Panc1 (cell line): ENCODE results near the gene RMND5A. TPM values are rescaled to one million over a fixed set of nuclear protein-coding genes. Genes with fewer than 3 reads are reported as not detected.

Source experiments
- ATAC-seq: fragments of 200-7000 bp; cut with Tn5 transposase; 2 replicates; pipeline ENCODE4 v1.9.1; 2020; ENCODE audit warnings: mild to moderate bottlenecking, moderate library complexity
- BruUV-seq: library from RNA; stranded (reverse); fragments of 400-500 nt; replicated peaks from 2 replicates; lab custom pipeline; 2021; lab: Mats Ljungman, UMichigan
- CTCF ChIA-PET: fragments of 300-600 bp; sonication (Branson Sonifier 250); formaldehyde crosslinking; loops from one replicate; lab custom pipeline; 2022; ENCODE audit warnings: antibody characterized with exemption; lab: Charles Lee
- POLR2A ChIA-PET: fragments of 300-600 bp; sonication (Branson Sonifier 250); formaldehyde crosslinking; loops from one replicate; lab custom pipeline; 2022; ENCODE audit warnings: antibody characterized with exemption; lab: Charles Lee
- DNase-seq: peaks from one replicate; pipeline ENCODE4 v3.0.0-alpha.2; 2010; ENCODE audit warnings: low read depth, low spot score
- H3K27ac ChIP-seq: 2 replicates; pipeline ENCODE4 v1.5.1; 2011; ENCODE audit warnings: mild to moderate bottlenecking, low read length, inconsistent platforms
- H3K27me3 ChIP-seq: fragments of 200-500 bp; sonication (Bioruptor generic); 2 replicates; pipeline ENCODE4 v1.6.0; 2014; ENCODE audit warnings: low read length, inconsistent platforms; ENCODE audit not compliant: control insufficient read depth, insufficient read depth
- H3K36me3 ChIP-seq: fragments of 200-500 bp; sonication (Bioruptor generic); 2 replicates; pipeline ENCODE4 v1.5.1; 2014; ENCODE audit warnings: inconsistent platforms, mild to moderate bottlenecking, low read length, moderate library complexity; ENCODE audit not compliant: control insufficient read depth, insufficient read depth
- H3K4me1 ChIP-seq: 2 replicates; pipeline ENCODE4 v1.5.1; 2011; ENCODE audit warnings: inconsistent platforms, mild to moderate bottlenecking, low read length, moderate library complexity; ENCODE audit not compliant: control insufficient read depth, insufficient read depth
- H3K4me3 ChIP-seq, 2 experiments: 2 replicates each; pipeline ENCODE4 v1.5.1; 2011 to 2012; ENCODE audit warnings: low read depth in 2 of 2, low read length in 2 of 2, mild to moderate bottlenecking in 2 of 2, inconsistent platforms in 1 of 2, moderate library complexity in 1 of 2
- H3K9me3 ChIP-seq: fragments of 200-500 bp; sonication (Bioruptor generic); 2 replicates; pipeline ENCODE4 v1.5.1; 2014; ENCODE audit warnings: low read depth, mild to moderate bottlenecking, inconsistent platforms, low read length, moderate library complexity; ENCODE audit not compliant: control insufficient read depth, insufficient read depth
- CTCF ChIP-seq: fragments of 450-650 bp; IDR thresholded peaks from 2 replicates; pipeline ENCODE4 v1.5.1; 2017; ENCODE audit warnings: mild to moderate bottlenecking
- POLR2AphosphoS5 ChIP-seq: IDR thresholded peaks from 2 replicates; pipeline ENCODE4 v1.6.1; 2012; ENCODE audit warnings: mild to moderate bottlenecking, low read depth, low read length, moderate library complexity
- SIN3A ChIP-seq: IDR thresholded peaks from 2 replicates; pipeline ENCODE4 v1.6.1; 2012; ENCODE audit warnings: low read depth, mild to moderate bottlenecking, low read length, moderate library complexity, borderline replicate concordance; ENCODE audit not compliant: insufficient read depth
- TCF7L2 ChIP-seq: IDR thresholded peaks from 2 replicates; pipeline ENCODE4 v1.6.1; 2011; ENCODE audit warnings: mild to moderate bottlenecking, low read depth, low read length, inconsistent platforms
- in situ Hi-C: cut with HindIII; loops from 2 replicates; pipeline ENCODE4 v1.10.0; 2016; ENCODE audit warnings: low sequenced_read_pairs, low pct_unique_long_range_greater_than_20kb
- intact Hi-C: fragments of 100-400 bp; cut with micrococcal nuclease; formaldehyde crosslinking; loops from one replicate; pipeline ENCODE4 v1.10.0; 2022; ENCODE audit not compliant: unreplicated experiment
- total RNA-seq: library from RNA; stranded (reverse); gene quantifications from one replicate; pipeline ENCODE4 v1.2.1, GENCODE V29; 2021; ENCODE audit not compliant: unreplicated experiment
- TF ChIP-seq, protein P1 (sequence below), 2 experiments: IDR thresholded peaks; 2 replicates each; pipeline ENCODE4 v1.6.1; 2011 to 2012; ENCODE audit warnings: low read depth in 2 of 2, control low read depth in 1 of 2, low read length in 1 of 2, mild to moderate bottlenecking in 1 of 2, moderate library complexity in 1 of 2; ENCODE audit not compliant: insufficient read depth in 1 of 2

The RMND5A gene
- total RNA-seq, 1 experiment from 2014 or later = 42.8 TPM

DNA sequence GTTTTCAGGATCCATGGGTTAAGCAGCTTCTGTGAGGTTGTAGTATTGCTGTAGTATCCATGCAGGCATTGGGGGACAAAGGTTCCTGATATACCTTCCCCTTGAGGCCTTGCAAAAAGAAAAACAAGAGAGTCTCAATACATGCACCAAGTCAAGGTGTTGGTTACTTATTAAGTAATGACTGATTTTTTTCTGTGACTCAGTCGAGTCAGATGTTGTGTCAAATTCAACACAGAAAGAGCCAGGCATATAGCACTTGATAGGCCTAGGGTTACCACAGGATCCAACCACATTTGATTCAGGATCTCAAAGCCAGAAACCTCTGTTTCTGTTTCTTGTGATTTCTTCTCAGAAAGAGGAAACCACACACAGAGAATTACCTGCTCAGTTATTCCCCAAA is 95.5 kb downstream of the RMND5A start:
- Histone ChIP-seq H3K36me3 (no peaks in the 10 kb centered on the region), H3K27ac (no peak overlapping the region), H3K27me3 (no peaks in the 10 kb centered on the region), H3K4me3 (no peak overlapping the region), H3K4me1 (no peaks in the 10 kb centered on the region), H3K9me3 (no peaks in the 10 kb centered on the region)
- DNase-seq (no peak), ATAC-seq (no peak)
- ChIA-PET CTCF (no interaction called here), POLR2A (no interaction called here)
- intact Hi-C loops (no loop called here), in situ Hi-C loops (no loop called here)
- BruUV-seq = no TSS peak
- TF ChIP-seq CTCF (no peak), SIN3A (no peak), POLR2AphosphoS5 (no peak), TCF7L2 (no peak)
- TF ChIP-seq, protein P1, sequence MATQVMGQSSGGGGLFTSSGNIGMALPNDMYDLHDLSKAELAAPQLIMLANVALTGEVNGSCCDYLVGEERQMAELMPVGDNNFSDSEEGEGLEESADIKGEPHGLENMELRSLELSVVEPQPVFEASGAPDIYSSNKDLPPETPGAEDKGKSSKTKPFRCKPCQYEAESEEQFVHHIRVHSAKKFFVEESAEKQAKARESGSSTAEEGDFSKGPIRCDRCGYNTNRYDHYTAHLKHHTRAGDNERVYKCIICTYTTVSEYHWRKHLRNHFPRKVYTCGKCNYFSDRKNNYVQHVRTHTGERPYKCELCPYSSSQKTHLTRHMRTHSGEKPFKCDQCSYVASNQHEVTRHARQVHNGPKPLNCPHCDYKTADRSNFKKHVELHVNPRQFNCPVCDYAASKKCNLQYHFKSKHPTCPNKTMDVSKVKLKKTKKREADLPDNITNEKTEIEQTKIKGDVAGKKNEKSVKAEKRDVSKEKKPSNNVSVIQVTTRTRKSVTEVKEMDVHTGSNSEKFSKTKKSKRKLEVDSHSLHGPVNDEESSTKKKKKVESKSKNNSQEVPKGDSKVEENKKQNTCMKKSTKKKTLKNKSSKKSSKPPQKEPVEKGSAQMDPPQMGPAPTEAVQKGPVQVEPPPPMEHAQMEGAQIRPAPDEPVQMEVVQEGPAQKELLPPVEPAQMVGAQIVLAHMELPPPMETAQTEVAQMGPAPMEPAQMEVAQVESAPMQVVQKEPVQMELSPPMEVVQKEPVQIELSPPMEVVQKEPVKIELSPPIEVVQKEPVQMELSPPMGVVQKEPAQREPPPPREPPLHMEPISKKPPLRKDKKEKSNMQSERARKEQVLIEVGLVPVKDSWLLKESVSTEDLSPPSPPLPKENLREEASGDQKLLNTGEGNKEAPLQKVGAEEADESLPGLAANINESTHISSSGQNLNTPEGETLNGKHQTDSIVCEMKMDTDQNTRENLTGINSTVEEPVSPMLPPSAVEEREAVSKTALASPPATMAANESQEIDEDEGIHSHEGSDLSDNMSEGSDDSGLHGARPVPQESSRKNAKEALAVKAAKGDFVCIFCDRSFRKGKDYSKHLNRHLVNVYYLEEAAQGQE (IDR thresholded peaks at IDR 0.05; ENCODE audit: insufficient read depth in 1 of 2, low read depth in 2 of 2, low read length in 1 of 2) = no peak

DNA sequence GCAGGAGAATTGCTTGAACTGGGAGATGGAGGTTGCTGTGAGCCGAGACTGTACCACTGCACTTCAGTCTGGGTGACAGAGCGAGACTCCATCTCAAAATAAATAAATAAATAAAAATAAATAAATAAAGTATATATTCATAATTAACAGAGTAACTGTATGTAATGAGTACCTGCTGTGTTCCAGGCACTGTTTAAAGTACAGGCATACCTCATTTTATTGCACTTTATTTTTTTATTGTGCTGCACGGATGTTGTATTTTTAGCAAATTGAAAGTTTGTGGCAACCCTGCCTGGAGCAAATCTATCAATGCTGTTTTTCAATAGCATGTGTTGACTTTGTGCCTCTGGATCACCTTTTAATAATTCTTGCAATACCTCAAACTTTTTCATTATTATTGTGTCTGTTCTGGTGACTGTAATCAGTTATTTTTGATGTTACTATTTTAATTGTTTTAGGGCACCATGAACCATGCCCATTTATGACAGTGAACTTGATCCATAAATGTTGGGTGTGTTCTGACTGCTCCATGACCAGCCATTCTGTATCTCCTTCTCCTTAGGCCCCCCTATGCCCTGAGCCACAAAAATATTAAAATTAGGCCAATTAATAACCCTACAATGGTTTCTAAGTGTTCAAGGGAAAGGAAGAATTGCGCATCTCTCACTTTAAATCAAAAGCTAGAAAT is 98.2 kb downstream of the RMND5A start:
- ChIA-PET POLR2A (no interaction called here), CTCF (no interaction called here)
- TF ChIP-seq POLR2AphosphoS5 = no peak
- TF ChIP-seq TCF7L2 = no peak
- no peak for TF ChIP-seq CTCF
- TF ChIP-seq SIN3A = no peak
- TF ChIP-seq, protein P1 (IDR thresholded peaks at IDR 0.05; ENCODE audit: insufficient read depth in 1 of 2, low read depth in 2 of 2, low read length in 1 of 2) = no peak
- peaks cover 6% of the 10 kb centered on the region; the same call in 1 of the 2 replicates for H3K9me3 ChIP-seq
- H3K36me3 ChIP-seq = no peaks in the 10 kb centered on the region
- ATAC-seq = no peak
- H3K27ac ChIP-seq = no peak overlapping the region
- BruUV-seq = no TSS peak
- no peaks in the 10 kb centered on the region for H3K4me1 ChIP-seq
- intact Hi-C loops (no loop called here), in situ Hi-C loops (no loop called here)
- no peak for DNase-seq
- no peak overlapping the region for H3K4me3 ChIP-seq
- no peaks in the 10 kb centered on the region for H3K27me3 ChIP-seq
